ENCODE measurements around the gene CCDC15.

DNA sequence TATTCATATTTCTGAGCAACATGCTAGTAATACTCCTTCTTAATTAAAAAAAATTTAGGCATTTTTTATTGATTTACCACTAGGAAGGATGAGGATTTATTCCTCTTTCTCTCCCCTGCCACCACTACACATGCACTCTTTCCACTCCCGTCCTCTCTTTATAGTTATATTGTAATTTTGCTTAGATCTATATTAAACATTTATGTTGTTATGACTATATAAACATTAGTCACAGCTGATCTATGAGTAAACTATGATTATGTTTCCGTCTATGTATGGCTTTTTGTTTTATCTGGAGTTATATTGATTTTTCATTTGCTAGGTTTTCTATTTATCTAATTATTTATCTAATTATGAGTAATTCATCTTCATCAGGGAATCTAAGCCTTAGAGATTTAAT, 17.8 kb downstream of the CCDC15 start:
- TF ChIP-seq, protein P1, sequence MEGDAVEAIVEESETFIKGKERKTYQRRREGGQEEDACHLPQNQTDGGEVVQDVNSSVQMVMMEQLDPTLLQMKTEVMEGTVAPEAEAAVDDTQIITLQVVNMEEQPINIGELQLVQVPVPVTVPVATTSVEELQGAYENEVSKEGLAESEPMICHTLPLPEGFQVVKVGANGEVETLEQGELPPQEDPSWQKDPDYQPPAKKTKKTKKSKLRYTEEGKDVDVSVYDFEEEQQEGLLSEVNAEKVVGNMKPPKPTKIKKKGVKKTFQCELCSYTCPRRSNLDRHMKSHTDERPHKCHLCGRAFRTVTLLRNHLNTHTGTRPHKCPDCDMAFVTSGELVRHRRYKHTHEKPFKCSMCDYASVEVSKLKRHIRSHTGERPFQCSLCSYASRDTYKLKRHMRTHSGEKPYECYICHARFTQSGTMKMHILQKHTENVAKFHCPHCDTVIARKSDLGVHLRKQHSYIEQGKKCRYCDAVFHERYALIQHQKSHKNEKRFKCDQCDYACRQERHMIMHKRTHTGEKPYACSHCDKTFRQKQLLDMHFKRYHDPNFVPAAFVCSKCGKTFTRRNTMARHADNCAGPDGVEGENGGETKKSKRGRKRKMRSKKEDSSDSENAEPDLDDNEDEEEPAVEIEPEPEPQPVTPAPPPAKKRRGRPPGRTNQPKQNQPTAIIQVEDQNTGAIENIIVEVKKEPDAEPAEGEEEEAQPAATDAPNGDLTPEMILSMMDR (IDR thresholded peaks at IDR 0.05; ENCODE audit: borderline replicate concordance, extremely low read depth, low read length, poor library complexity, severe bottlenecking): no peak
- TF ChIP-seq EZH2 (IDR thresholded peaks at IDR 0.05; ENCODE audit: borderline replicate concordance, low read depth, low read length, severe bottlenecking): no peak
